GM10266 (cell line): ENCODE data around the gene URGCP.
"Not testable (repeated sequence)": the region's sequence is repeated elsewhere in the genome, so short reads cannot be mapped to it uniquely, and the experiment has no call there.

Source experiments
- DNase-seq: peaks from one replicate; pipeline ENCODE4 v3.0.0; 2012; ENCODE audit errors: extremely low spot score
- TF ChIP-seq, protein P1 (sequence below): IDR thresholded peaks from 2 replicates; pipeline ENCODE4 v1.5.1; 2012; ENCODE audit warnings: mild to moderate bottlenecking, low read depth; ENCODE audit not compliant: control insufficient read depth, insufficient read depth; ENCODE audit errors: missing control alignments

URGCP gene

DNA sequence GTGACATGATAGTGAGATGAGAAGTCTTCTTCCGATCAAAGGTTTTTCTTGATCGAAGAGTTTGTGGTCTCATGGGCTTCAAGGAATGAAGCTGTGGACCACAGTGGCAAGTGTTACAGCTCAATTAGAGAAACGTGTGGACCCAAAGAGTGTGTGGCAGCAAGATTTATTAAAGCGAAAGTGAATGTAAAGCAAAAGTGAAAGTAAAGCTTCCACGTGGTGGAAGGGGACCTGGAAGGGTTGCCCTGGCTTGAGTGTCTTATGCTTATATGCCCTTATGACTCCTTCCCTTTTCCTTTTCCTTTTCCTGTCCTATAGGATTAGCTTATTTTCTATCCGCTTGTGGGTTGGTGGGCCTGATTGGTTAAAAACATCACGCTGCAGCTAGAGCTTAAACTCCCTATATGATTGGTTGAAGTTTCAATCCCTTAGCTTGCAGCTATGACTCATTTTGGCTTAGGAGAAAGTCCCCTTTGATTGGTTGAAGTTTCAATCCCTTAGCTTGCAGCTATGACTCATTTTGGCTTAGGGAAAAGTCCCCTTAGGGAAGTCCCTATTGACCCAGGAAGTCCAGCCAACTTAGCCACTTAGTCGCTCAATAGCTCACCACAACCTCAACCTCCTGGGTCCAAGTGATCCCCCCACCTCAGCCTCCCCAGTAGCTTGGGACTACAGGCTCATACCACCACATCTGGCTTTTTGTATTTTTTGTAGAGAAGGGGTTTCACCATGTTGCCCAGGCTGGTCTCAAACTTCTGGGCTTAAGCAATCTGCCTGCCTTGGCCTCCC, 71.7 kb downstream of the URGCP start:
- TF ChIP-seq, protein P1, sequence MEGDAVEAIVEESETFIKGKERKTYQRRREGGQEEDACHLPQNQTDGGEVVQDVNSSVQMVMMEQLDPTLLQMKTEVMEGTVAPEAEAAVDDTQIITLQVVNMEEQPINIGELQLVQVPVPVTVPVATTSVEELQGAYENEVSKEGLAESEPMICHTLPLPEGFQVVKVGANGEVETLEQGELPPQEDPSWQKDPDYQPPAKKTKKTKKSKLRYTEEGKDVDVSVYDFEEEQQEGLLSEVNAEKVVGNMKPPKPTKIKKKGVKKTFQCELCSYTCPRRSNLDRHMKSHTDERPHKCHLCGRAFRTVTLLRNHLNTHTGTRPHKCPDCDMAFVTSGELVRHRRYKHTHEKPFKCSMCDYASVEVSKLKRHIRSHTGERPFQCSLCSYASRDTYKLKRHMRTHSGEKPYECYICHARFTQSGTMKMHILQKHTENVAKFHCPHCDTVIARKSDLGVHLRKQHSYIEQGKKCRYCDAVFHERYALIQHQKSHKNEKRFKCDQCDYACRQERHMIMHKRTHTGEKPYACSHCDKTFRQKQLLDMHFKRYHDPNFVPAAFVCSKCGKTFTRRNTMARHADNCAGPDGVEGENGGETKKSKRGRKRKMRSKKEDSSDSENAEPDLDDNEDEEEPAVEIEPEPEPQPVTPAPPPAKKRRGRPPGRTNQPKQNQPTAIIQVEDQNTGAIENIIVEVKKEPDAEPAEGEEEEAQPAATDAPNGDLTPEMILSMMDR = no peak
- DNase-seq = peak; percentile 19

DNA sequence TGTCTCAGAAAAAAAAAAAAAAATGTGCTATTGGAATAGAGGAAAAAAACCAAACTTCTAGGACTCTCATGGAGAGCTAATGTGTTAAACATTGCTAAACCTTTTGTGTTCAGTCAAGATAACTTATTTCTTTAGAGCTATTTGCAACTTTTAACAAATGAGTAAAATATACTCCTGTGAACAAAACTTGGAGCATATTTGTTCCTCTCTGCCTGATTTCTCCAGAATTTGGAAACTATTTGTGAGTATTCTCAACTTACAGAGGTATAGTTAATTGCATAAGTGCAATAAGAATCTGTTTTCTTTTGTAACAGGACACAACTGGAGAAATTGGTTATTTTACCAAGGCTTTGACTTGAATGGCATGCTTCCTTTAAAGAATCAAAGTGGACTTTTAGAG, 75.5 kb downstream of the URGCP start:
- not testable (repeated sequence) for DNase-seq
